Measurements from ENCODE around the gene OMP.
A peak's percentile ranks its signal among the peaks of the same experiment; 100 is the strongest.

Gene OMP

GRCh38 chr11:77088236-77089003 lies 14.2 kb upstream of the OMP start:
- H3K9ac ChIP-seq (ENCODE audit: low read length), result no peak overlapping the region
- peaks cover under 1% of the 10 kb centered on the region for H3K4me1 ChIP-seq (ENCODE audit: control insufficient read depth, insufficient read depth, low read depth, low read length)
- no peak overlapping the region for H2AFZ ChIP-seq (ENCODE audit: low read depth, low read length)
- 78% methylated on average over 9 of the region's 11 CpGs for WGBS
- H3K4me2 ChIP-seq (ENCODE audit: low read length, poor library complexity, severe bottlenecking), result no peak overlapping the region
- no peak overlapping the region for H3K4ac ChIP-seq (ENCODE audit: low read depth in 1 of 2, low read length in 2 of 2)
- peaks cover 32 to 58% of the 10 kb centered on the region in 2 experiments for H3K36me3 ChIP-seq (ENCODE audit: control insufficient read depth in 1 of 2, insufficient read depth in 2 of 2, low read depth in 1 of 2, low read length in 2 of 2)
- no peak overlapping the region for H2AK5ac ChIP-seq (ENCODE audit: low read length, severe bottlenecking)
- H3K9me3 ChIP-seq (ENCODE audit: control insufficient read depth, low read length), result no peaks in the 10 kb centered on the region
- H4K91ac ChIP-seq (ENCODE audit: low read length), result no peak overlapping the region
- no peak overlapping the region for H3K14ac ChIP-seq (ENCODE audit: low read length in 2 of 2)
- H3K27ac ChIP-seq (ENCODE audit: low read length, poor library complexity, severe bottlenecking), result no peak overlapping the region
- H2BK15ac ChIP-seq (ENCODE audit: low read depth, poor library complexity, severe bottlenecking), result no peak overlapping the region
- no peak overlapping the region for H4K8ac ChIP-seq (ENCODE audit: low read length)
- no peak for DNase-seq
- H3K27me3 ChIP-seq (ENCODE audit: control insufficient read depth in 1 of 2, insufficient read depth in 1 of 2, low read length in 2 of 2), result no peaks in the 10 kb centered on the region
- no peak overlapping the region for H3K4me3 ChIP-seq (ENCODE audit: insufficient read depth in 1 of 2, low read depth in 1 of 2, low read length in 2 of 2)
- H2BK120ac ChIP-seq (ENCODE audit: low read depth, low read length), result no peak overlapping the region
- no peak overlapping the region for H2BK5ac ChIP-seq (ENCODE audit: low read depth, low read length, poor library complexity, severe bottlenecking)
- no peak overlapping the region for H2BK12ac ChIP-seq (ENCODE audit: low read length in 2 of 2)
- peaks cover 8% of the 10 kb centered on the region for H3K79me1 ChIP-seq (replicated peaks; ENCODE audit: low read length, poor library complexity, severe bottlenecking)
- H3K23ac ChIP-seq (ENCODE audit: low read length in 2 of 2), result no peak overlapping the region
- H3K18ac ChIP-seq (ENCODE audit: low read depth in 1 of 2, low read length in 2 of 2), result no peak overlapping the region

GRCh38 chr11:77089004-77089545 lies 13.6 kb upstream of the OMP start:
- no peak overlapping the region for H4K91ac ChIP-seq (ENCODE audit: low read length)
- no peak overlapping the region for H2BK12ac ChIP-seq (ENCODE audit: low read length in 2 of 2)
- H3K27me3 ChIP-seq (ENCODE audit: control insufficient read depth in 1 of 2, insufficient read depth in 1 of 2, low read length in 2 of 2), result no peaks in the 10 kb centered on the region
- H2BK120ac ChIP-seq (ENCODE audit: low read depth, low read length), result no peak overlapping the region
- WGBS, result 94% methylated on average over 3 of the region's 3 CpGs
- no peaks in the 10 kb centered on the region for H3K9me3 ChIP-seq (ENCODE audit: control insufficient read depth, low read length)
- no peak overlapping the region for H2AK5ac ChIP-seq (ENCODE audit: low read length, severe bottlenecking)
- peak overlapping the region in 1 of 2 experiments; percentile 8 for H3K14ac ChIP-seq (ENCODE audit: low read length in 2 of 2)
- H2AFZ ChIP-seq (ENCODE audit: low read depth, low read length), result no peak overlapping the region
- no peak overlapping the region for H3K27ac ChIP-seq (ENCODE audit: low read length, poor library complexity, severe bottlenecking)
- H3K4ac ChIP-seq (ENCODE audit: low read depth in 1 of 2, low read length in 2 of 2), result no peak overlapping the region
- H3K9ac ChIP-seq (ENCODE audit: low read length), result no peak overlapping the region
- no peak overlapping the region for H3K18ac ChIP-seq (ENCODE audit: low read depth in 1 of 2, low read length in 2 of 2)
- no peaks in the 10 kb centered on the region for H3K4me1 ChIP-seq (ENCODE audit: control insufficient read depth, insufficient read depth, low read depth, low read length)
- no peak overlapping the region for H2BK15ac ChIP-seq (ENCODE audit: low read depth, poor library complexity, severe bottlenecking)
- no peak for DNase-seq
- no peak overlapping the region for H3K4me3 ChIP-seq (ENCODE audit: insufficient read depth in 1 of 2, low read depth in 1 of 2, low read length in 2 of 2)
- H4K8ac ChIP-seq (ENCODE audit: low read length), result no peak overlapping the region
- no peak overlapping the region for H3K4me2 ChIP-seq (ENCODE audit: low read length, poor library complexity, severe bottlenecking)
- H3K36me3 ChIP-seq (ENCODE audit: control insufficient read depth in 1 of 2, insufficient read depth in 2 of 2, low read depth in 1 of 2, low read length in 2 of 2), result peaks cover 34 to 64% of the 10 kb centered on the region in 2 experiments
- H3K23ac ChIP-seq (ENCODE audit: low read length in 2 of 2), result no peak overlapping the region
- no peak overlapping the region for H2BK5ac ChIP-seq (ENCODE audit: low read depth, low read length, poor library complexity, severe bottlenecking)
- H3K79me1 ChIP-seq (replicated peaks; ENCODE audit: low read length, poor library complexity, severe bottlenecking), result peaks cover 5% of the 10 kb centered on the region

DNA sequence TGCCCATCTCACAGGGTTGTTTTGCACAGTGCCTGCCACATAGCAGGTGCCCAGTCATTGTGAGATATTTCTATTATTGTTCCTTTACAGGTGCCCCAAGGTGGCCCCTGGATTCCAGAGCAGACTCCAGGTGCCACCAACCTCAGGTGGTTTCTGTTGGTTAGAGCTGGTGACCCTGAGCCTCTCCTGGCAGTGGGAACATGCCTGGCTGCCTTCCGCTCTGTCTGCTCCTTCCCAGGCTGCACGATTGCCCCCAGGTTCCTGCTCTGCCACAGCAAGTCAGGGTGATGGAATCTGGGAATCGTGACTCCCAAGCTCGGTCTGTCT lies 12.6 kb upstream of the OMP start:
- Histone ChIP-seq H2AK5ac (ENCODE audit: low read length, severe bottlenecking) (no peak overlapping the region), H3K9me3 (ENCODE audit: control insufficient read depth, low read length) (no peaks in the 10 kb centered on the region), H3K18ac (ENCODE audit: low read depth in 1 of 2, low read length in 2 of 2) (no peak overlapping the region), H4K8ac (ENCODE audit: low read length) (no peak overlapping the region), H2AFZ (ENCODE audit: low read depth, low read length) (no peak overlapping the region), H3K4me2 (ENCODE audit: low read length, poor library complexity, severe bottlenecking) (no peak overlapping the region), H3K27me3 (ENCODE audit: control insufficient read depth in 1 of 2, insufficient read depth in 1 of 2, low read length in 2 of 2) (no peaks in the 10 kb centered on the region), H3K79me1 (replicated peaks; ENCODE audit: low read length, poor library complexity, severe bottlenecking) (peaks cover 2% of the 10 kb centered on the region), H3K4me1 (ENCODE audit: control insufficient read depth, insufficient read depth, low read depth, low read length) (no peaks in the 10 kb centered on the region), H3K4ac (ENCODE audit: low read depth in 1 of 2, low read length in 2 of 2) (no peak overlapping the region), H3K14ac (ENCODE audit: low read length in 2 of 2) (no peak overlapping the region), H3K9ac (ENCODE audit: low read length) (no peak overlapping the region), H3K27ac (ENCODE audit: low read length, poor library complexity, severe bottlenecking) (no peak overlapping the region), H4K91ac (ENCODE audit: low read length) (no peak overlapping the region), H3K36me3 (ENCODE audit: control insufficient read depth in 1 of 2, insufficient read depth in 2 of 2, low read depth in 1 of 2, low read length in 2 of 2) (peaks cover 38 to 66% of the 10 kb centered on the region in 2 experiments), H2BK15ac (ENCODE audit: low read depth, poor library complexity, severe bottlenecking) (no peak overlapping the region), H2BK5ac (ENCODE audit: low read depth, low read length, poor library complexity, severe bottlenecking) (no peak overlapping the region), H3K4me3 (ENCODE audit: insufficient read depth in 1 of 2, low read depth in 1 of 2, low read length in 2 of 2) (no peak overlapping the region), H3K23ac (ENCODE audit: low read length in 2 of 2) (no peak overlapping the region), H2BK120ac (ENCODE audit: low read depth, low read length) (no peak overlapping the region), H2BK12ac (ENCODE audit: low read length in 2 of 2) (no peak overlapping the region)
- no peak for DNase-seq
- 95% methylated on average over 4 of the region's 4 CpGs for WGBS

DNA sequence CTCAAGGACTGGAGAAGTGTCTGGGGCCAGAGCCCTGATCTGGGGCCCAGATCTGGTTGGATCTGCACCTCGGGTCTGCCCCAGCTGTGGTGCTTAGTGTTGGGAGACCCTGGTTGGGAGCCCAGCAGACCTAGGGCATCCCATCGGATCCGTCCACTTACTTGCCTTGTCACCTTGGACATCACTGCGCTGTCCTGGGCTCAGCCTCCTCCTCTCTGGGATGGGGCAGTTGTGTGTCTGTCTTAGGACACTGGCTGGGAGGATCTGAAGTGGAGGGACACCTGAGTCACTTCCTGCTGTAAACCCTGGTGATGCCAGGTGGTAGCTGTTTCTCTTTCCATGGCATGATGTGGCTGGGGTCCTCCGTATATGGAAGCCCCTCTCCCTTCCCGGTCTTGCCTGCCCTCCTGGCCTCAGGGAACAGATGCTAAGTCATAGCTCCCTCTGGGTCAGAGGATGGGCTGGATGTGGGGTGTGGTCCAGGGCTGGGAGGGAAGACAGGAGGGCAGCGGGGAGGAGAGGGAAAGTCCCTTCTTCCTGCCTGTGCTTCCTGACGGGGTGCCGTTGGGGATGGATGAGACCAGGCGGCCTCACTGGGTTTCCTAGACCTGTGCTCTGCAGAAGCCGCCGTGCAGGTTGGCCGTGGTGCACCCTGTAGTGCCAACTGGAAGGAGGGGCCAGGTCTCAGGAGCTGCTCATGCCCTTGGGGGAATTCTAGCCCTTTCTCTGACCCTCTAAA lies 12.1 kb upstream of the OMP start:
- 73% methylated on average over 13 of the region's 13 CpGs for WGBS

More for the DNA sequence above, 12.1 kb upstream of the OMP start:
- Histone ChIP-seq H3K4me3 (ENCODE audit: insufficient read depth in 1 of 2, low read depth in 1 of 2, low read length in 2 of 2) (no peak overlapping the region), H3K18ac (ENCODE audit: low read depth in 1 of 2, low read length in 2 of 2) (no peak overlapping the region), H3K4me2 (ENCODE audit: low read length, poor library complexity, severe bottlenecking) (no peak overlapping the region), H3K27ac (ENCODE audit: low read length, poor library complexity, severe bottlenecking) (no peak overlapping the region), H3K4me1 (ENCODE audit: control insufficient read depth, insufficient read depth, low read depth, low read length) (no peaks in the 10 kb centered on the region), H3K36me3 (ENCODE audit: control insufficient read depth in 1 of 2, insufficient read depth in 2 of 2, low read depth in 1 of 2, low read length in 2 of 2) (peaks cover 37 to 69% of the 10 kb centered on the region in 2 experiments), H4K91ac (ENCODE audit: low read length) (no peak overlapping the region), H2BK120ac (ENCODE audit: low read depth, low read length) (no peak overlapping the region), H3K9ac (ENCODE audit: low read length) (no peak overlapping the region), H3K23ac (ENCODE audit: low read length in 2 of 2) (no peak overlapping the region), H4K8ac (ENCODE audit: low read length) (no peak overlapping the region), H2BK12ac (ENCODE audit: low read length in 2 of 2) (no peak overlapping the region), H3K79me1 (replicated peaks; ENCODE audit: low read length, poor library complexity, severe bottlenecking) (peaks cover 2% of the 10 kb centered on the region), H2BK15ac (ENCODE audit: low read depth, poor library complexity, severe bottlenecking) (no peak overlapping the region), H2AFZ (ENCODE audit: low read depth, low read length) (no peak overlapping the region), H3K4ac (ENCODE audit: low read depth in 1 of 2, low read length in 2 of 2) (no peak overlapping the region), H3K9me3 (ENCODE audit: control insufficient read depth, low read length) (no peaks in the 10 kb centered on the region), H2AK5ac (ENCODE audit: low read length, severe bottlenecking) (no peak overlapping the region), H3K27me3 (ENCODE audit: control insufficient read depth in 1 of 2, insufficient read depth in 1 of 2, low read length in 2 of 2) (no peaks in the 10 kb centered on the region), H2BK5ac (ENCODE audit: low read depth, low read length, poor library complexity, severe bottlenecking) (no peak overlapping the region), H3K14ac (ENCODE audit: low read length in 2 of 2) (no peak overlapping the region)
- no peak for DNase-seq

Measured in mesenchymal stem cell (in vitro differentiated cells and primary cell).